DLD1 (cell line): ENCODE measurements around the gene ARHGAP1.
"Not testable (repeated sequence)": the region's sequence is repeated elsewhere in the genome, so short reads cannot be mapped to it uniquely, and the experiment has no call there.

Experiments
- in situ Hi-C: cut with HindIII; loops from 2 replicates; pipeline ENCODE4 v1.10.0; 2017; ENCODE audit warnings: low sequenced_read_pairs

ARHGAP1 gene

GRCh38 chr11:46724088-46724487, 23.7 kb upstream of the ARHGAP1 start:
- in situ Hi-C loops, result no loop called here

- in situ Hi-C loops, result no loop called here
Measured at GRCh38 chr11:46723359-46723680, 22.9 kb upstream of the ARHGAP1 start.

- in situ Hi-C loops, result no loop called here
Measured at GRCh38 chr11:46722566-46723358, 22.3 kb upstream of the ARHGAP1 start.

GRCh38 chr11:46721286-46721685, 20.9 kb upstream of the ARHGAP1 start:
- in situ Hi-C loops, result no loop called here

- in situ Hi-C loops, result no loop called here
Measured at GRCh38 chr11:46719543-46720218, 19.3 kb upstream of the ARHGAP1 start.

GRCh38 chr11:46719048-46719542, 18.7 kb upstream of the ARHGAP1 start, which contains the start of gene F2:
TSS of gene F2 (plus strand) at chr11:46719213. CDS start at chr11:46719236, 23 bp downstream.
- in situ Hi-C loops, result no loop called here

GRCh38 chr11:46718155-46719019, 18.0 kb upstream of the ARHGAP1 start:
- in situ Hi-C loops, result no loop called here

GRCh38 chr11:46717825-46718154, 17.4 kb upstream of the ARHGAP1 start:
- in situ Hi-C loops, result not testable (repeated sequence)

GRCh38 chr11:46712874-46713576, 12.6 kb upstream of the ARHGAP1 start:
- in situ Hi-C loops, result no loop called here

GRCh38 chr11:46711303-46711702, 10.9 kb upstream of the ARHGAP1 start:
- in situ Hi-C loops, result no loop called here

- in situ Hi-C loops, result no loop called here
Measured at GRCh38 chr11:46710821-46711269, 10.4 kb upstream of the ARHGAP1 start.

GRCh38 chr11:46709351-46709750, 8.9 kb upstream of the ARHGAP1 start:
- in situ Hi-C loops, result not testable (repeated sequence)

- in situ Hi-C loops, result no loop called here
Measured at GRCh38 chr11:46706886-46707285, 6.5 kb upstream of the ARHGAP1 start.

- in situ Hi-C loops, result no loop called here
Measured at GRCh38 chr11:46705070-46705688, 4.8 kb upstream of the ARHGAP1 start.

GRCh38 chr11:46701078-46701654, 747 bp upstream of the ARHGAP1 start:
- in situ Hi-C loops, result no loop called here

GRCh38 chr11:46698597-46698996, 1.8 kb downstream of the ARHGAP1 start:
- in situ Hi-C loops, result no loop called here

GRCh38 chr11:46697723-46698122, 2.7 kb downstream of the ARHGAP1 start:
- in situ Hi-C loops, result no loop called here

- in situ Hi-C loops, result no loop called here
Measured at GRCh38 chr11:46697303-46697702, 3.1 kb downstream of the ARHGAP1 start.

- in situ Hi-C loops, result no loop called here
Measured at GRCh38 chr11:46696212-46696558, 4.2 kb downstream of the ARHGAP1 start.
